Adrenal gland (tissue), 12 donors: ENCODE measurements around the gene RETN. TPM values are rescaled to one million over a fixed set of nuclear protein-coding genes. Genes with fewer than 3 reads are reported as not detected.

Experiments used
- DNase-seq, 7 donors: peaks; one replicate each; pipeline ENCODE4 v3.0.0-alpha.2; 2019 to 2020
- H3K27ac ChIP-seq, 5 donors: fragments of 200-600 bp; sonication (generic) in 4 of 5; 1 replicate in 3 of 5; 2 replicates in 2 of 5; pipeline versions ENCODE4 v1.5.1 to v1.8.0; 2016 to 2020; ENCODE audit warnings: mild to moderate bottlenecking in 1 of 5
- H3K27me3 ChIP-seq: fragments of 200-600 bp; 2 replicates; pipeline ENCODE4 v1.8.0; 2021
- H3K36me3 ChIP-seq, 2 donors: fragments of 200-600 bp; replicated peaks in 1 of 2; 1 replicate in 1 of 2; 2 replicates in 1 of 2; pipeline versions ENCODE4 v1.5.1 to v1.8.0; 2018 to 2022
- H3K4me1 ChIP-seq, 2 donors: fragments of 200-600 bp; replicated peaks in 1 of 2; 1 replicate in 1 of 2; 2 replicates in 1 of 2; pipeline versions ENCODE4 v1.5.1 to v1.8.0; 2018 to 2021
- H3K4me3 ChIP-seq, 4 donors: fragments of 200-600 bp; sonication (generic) in 3 of 4; one replicate each; pipeline ENCODE4 v1.5.1; 2016 to 2018
- H3K9me3 ChIP-seq, 3 donors: fragments of 200-600 bp; sonication (generic) in 1 of 3; replicated peaks in 1 of 3; 1 replicate in 2 of 3; 2 replicates in 1 of 3; pipeline versions ENCODE4 v1.5.1 to v1.8.0; 2016 to 2021
- POLR2A ChIP-seq, 2 donors: fragments of 450-650 bp; IDR thresholded peaks; one replicate each; pipeline ENCODE4 v1.6.1; 2017; ENCODE audit warnings: antibody characterized with exemption in 2 of 2, mild to moderate bottlenecking in 2 of 2, moderate library complexity in 1 of 2
- whole genome bisulfite sequencing, 4 donors: extraction: QIAGEN DNeasy Blood & Tissue Kit in 2 of 4; methylation state at CpG; one replicate each; pipeline versions ENCODE4 v1.1.5 to v1.1.7; 2013 to 2017; 5-methylcytosine and 5-hydroxymethylcytosine counted together
- intact Hi-C, 2 donors: fragments of 100-400 bp; cut with DNase I; formaldehyde crosslinking; loops; one replicate each; pipeline versions ENCODE4 v1.14.1 to v1.15.0; 2022 to 2023
- polyA plus RNA-seq, 3 donors: library from polyadenylated mRNA; stranded (reverse); fragments of 200-250 nt in 2 of 3; fragments of 350-450 nt in 1 of 3; fragmentation: Illumina TruSeq in 1 of 3; extraction: RNeasy Lipid Tissue Mini Kit (QIAGEN cat#74804) in 1 of 3; gene quantifications; one replicate each; pipeline ENCODE4 v1.2.3, GENCODE V29; 2013 to 2014
- total RNA-seq, 9 donors: library from RNA; depleted of rRNA in 4 of 9; stranded (reverse); fragments of >200 nt in 4 of 9; fragments of 120-200 nt in 1 of 9; fragmentation: NEBNext Ultra II Directional in 1 of 9; extraction: Animal tissue kit (Norgen Biotek cat#: 25700) in 1 of 9; gene quantifications; one replicate each; pipeline versions ENCODE4 v1.1.0 to v1.2.4, GENCODE V29; 2013 to 2023
- TF ChIP-seq, protein P1 (sequence below), 6 experiments: fragments of 450-650 bp in 4 of 6; fragments of 200-600 bp in 2 of 6; sonication (generic) in 1 of 6; IDR thresholded peaks; 1 replicate in 5 of 6; 2 replicates in 1 of 6; pipeline versions ENCODE4 v1.5.1 to v1.8.0; 2016 to 2021; ENCODE audit warnings: antibody characterized with exemption in 6 of 6, mild to moderate bottlenecking in 2 of 6, moderate library complexity in 1 of 6
- donor health status: healthy with polysubstance abuse.
- donor health status: Bipolar disorder and iron deficiency.
- donor health status: DM: yes; HTN: yes; CAD: no.
- donor health status: DM: no; HTN: no; CAD: no.
- donor health status: DM: no; HTN: no; CAD: no.
- donor health status: DM: yes; HTN: yes; CAD: no.

The RETN gene
- total and polyA plus RNA-seq, 12 donors = 0.54 to 42.9 (median 0.78) TPM; not detected in 5

DNA sequence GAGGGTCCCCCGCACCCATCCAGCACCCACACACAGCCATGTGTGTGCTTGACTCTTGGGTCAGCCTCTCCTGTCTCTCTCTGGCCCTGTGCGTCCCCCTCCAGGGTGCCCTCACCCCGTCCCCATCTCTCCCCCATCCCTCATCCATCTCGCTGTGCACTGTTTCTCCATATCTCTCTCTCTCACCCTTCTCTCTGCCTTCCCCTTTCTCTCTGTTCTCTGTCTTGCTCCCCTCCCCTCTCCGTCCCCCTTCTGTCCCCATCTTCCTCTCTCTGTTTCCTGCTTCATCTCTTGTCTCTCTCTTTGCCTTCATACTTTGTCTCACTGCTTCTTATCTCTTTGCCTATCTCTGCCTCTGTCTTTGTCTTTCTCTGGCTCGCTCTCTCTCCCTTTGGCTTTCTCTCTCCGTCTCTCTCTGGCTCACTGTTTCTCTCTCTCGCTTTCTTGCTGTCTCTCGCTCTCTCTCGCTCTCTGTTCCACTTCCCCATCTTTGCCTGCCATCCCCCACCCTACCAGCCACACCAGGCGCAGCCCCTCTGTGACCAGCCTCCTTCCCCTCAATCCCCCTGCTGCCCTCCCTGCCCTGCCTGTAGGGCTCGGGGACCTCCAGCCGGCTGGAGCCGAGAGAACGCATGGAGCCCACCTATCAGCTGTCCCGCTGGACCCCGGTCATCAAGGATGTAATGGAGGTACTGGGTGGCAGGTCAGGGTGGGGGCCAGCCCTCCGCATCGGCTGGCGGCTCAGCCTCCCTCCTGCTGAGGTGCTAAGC, 23.0 kb upstream of the RETN start:
- TF ChIP-seq, protein P1, sequence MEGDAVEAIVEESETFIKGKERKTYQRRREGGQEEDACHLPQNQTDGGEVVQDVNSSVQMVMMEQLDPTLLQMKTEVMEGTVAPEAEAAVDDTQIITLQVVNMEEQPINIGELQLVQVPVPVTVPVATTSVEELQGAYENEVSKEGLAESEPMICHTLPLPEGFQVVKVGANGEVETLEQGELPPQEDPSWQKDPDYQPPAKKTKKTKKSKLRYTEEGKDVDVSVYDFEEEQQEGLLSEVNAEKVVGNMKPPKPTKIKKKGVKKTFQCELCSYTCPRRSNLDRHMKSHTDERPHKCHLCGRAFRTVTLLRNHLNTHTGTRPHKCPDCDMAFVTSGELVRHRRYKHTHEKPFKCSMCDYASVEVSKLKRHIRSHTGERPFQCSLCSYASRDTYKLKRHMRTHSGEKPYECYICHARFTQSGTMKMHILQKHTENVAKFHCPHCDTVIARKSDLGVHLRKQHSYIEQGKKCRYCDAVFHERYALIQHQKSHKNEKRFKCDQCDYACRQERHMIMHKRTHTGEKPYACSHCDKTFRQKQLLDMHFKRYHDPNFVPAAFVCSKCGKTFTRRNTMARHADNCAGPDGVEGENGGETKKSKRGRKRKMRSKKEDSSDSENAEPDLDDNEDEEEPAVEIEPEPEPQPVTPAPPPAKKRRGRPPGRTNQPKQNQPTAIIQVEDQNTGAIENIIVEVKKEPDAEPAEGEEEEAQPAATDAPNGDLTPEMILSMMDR (IDR thresholded peaks at IDR 0.05) = no peak
- 65 to 77% (median 68%) methylated on average over 17 to 20 of the region's 20 CpGs for WGBS, 4 donors
- intact Hi-C loops = no loop called here
- no peak overlapping the region for H3K4me3 ChIP-seq
- H3K27ac ChIP-seq = no peak overlapping the region
- H3K9me3 ChIP-seq = no peaks in the 10 kb centered on the region
- H3K36me3 ChIP-seq = no peaks in the 10 kb centered on the region
- H3K27me3 ChIP-seq = no peaks in the 10 kb centered on the region
- no peak for DNase-seq
- no peaks in the 10 kb centered on the region for H3K4me1 ChIP-seq

DNA sequence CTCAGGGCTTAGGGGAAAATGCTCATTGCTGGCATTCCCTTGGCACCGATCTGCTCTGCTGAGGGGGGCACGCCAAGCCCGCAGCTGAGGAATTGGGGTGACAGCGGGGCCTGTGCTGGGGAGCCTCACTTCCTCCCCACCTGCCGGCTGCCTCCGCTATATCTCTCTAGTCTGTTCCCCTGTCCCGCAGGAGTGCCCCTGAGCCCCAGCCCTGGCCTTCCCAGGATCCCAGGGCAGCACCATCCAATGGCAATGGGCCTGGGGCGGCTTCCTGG, 22.5 kb upstream of the RETN start:
- intact Hi-C loops = no loop called here
- no peaks in the 10 kb centered on the region for H3K9me3 ChIP-seq
- 80 to 93% (median 87%) methylated on average over 7 to 8 of the region's 8 CpGs for WGBS, 4 donors

DNA sequence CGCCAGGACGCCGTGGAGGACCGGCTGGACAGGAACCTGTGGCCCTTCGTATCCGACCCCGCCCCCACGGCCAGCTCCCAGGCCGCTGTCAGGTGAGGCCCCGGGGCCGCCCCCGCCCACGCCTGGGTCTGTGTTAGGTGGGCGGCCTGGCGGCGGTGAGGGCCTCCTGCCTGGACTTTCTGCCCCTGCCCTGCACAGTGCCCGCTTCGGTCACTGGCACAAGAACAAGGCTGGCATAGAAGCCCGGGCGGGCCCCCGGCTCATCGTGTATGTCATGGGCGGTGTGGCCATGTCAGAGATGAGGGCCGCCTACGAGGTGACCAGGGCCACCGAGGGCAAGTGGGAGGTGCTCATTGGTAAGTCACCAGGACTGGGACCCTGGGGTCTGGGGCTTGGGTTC, 21.7 kb upstream of the RETN start:
- no peak overlapping the region for H3K4me3 ChIP-seq
- H3K27me3 ChIP-seq = no peaks in the 10 kb centered on the region
- intact Hi-C loops = no loop called here
- TF ChIP-seq POLR2A (IDR thresholded peaks at IDR 0.05) = no peak
- TF ChIP-seq, protein P1 (IDR thresholded peaks at IDR 0.05) = no peak
- H3K9me3 ChIP-seq = no peaks in the 10 kb centered on the region
- no peak overlapping the region for H3K27ac ChIP-seq
- no peaks in the 10 kb centered on the region for H3K36me3 ChIP-seq
- WGBS, 4 donors = 83 to 97% (median 92%) methylated on average over 1 to 26 of the region's 26 CpGs
- DNase-seq = no peak
- H3K4me1 ChIP-seq = peaks cover 0 to 2% of the 10 kb centered on the region in 2 donors

More for the DNA sequence above, 22.5 kb upstream of the RETN start:
- Histone ChIP-seq H3K27ac (no peak overlapping the region), H3K4me1 (no peaks in the 10 kb centered on the region), H3K27me3 (no peaks in the 10 kb centered on the region), H3K36me3 (no peaks in the 10 kb centered on the region), H3K4me3 (no peak overlapping the region)
- no peak for DNase-seq
- TF ChIP-seq POLR2A (IDR thresholded peaks at IDR 0.05) = no peak
- TF ChIP-seq, protein P1 (IDR thresholded peaks at IDR 0.05) = no peak

DNA sequence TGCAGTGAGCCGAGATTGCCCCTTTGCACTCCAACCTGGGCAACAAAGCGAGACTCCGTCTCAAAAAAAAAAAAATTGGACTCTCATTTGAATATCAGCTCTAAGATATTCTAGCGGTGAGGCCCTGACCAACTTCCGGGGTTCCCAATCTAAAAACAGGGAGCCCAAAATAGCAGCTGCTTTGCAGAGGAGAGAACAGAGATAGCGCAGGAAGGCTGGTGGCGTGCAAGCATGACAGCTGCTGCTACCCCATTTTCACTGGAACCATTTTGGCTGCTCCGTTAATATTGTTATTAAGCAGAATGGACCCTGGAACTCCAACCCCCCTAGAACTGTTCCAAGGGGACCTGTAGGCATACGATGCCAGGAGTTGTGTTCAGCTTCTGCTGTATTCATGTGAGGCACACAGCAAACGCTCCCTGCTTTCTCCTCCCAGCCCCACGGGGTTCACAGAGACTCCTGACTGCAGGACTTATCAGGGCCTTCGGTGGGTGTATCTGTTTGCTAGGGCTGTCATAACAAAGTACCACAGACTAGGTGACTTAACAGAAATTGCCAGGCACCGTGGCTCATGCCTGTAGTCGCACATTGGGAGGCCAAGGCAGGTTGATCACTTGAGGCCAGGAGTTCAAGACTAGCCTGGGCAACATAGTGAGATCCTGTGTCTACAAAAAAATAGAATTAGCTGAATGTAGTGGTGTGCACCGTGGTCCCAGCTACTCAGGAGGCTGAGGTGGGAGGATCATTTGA, 20.4 kb upstream of the RETN start:
- WGBS, 4 donors = 77 to 83% (median 79%) methylated on average over 14 to 15 of the region's 15 CpGs
- Histone ChIP-seq H3K27me3 (no peaks in the 10 kb centered on the region), H3K36me3 (no peaks in the 10 kb centered on the region), H3K4me1 (peaks cover 0 to 5% of the 10 kb centered on the region in 2 donors), H3K27ac (no peak overlapping the region), H3K4me3 (no peak overlapping the region), H3K9me3 (no peaks in the 10 kb centered on the region)
- no peak for DNase-seq
- TF ChIP-seq, protein P1 (IDR thresholded peaks at IDR 0.05) = no peak
- TF ChIP-seq POLR2A (IDR thresholded peaks at IDR 0.05) = no peak
- intact Hi-C loops = no loop called here
